Ascending aorta (tissue), 2 donors: ENCODE measurements around the gene SRRM2. TPM values are rescaled to one million over a fixed set of nuclear protein-coding genes. Genes with fewer than 3 reads are reported as not detected.

Source experiments
- DNase-seq, 2 donors: peaks; one replicate each; pipeline ENCODE4 v3.0.0-alpha.2; 2019; ENCODE audit warnings: low spot score in 2 of 2
- H3K27ac ChIP-seq, 2 donors: fragments of 200-600 bp; sonication (generic); one replicate each; pipeline ENCODE4 v1.5.1; 2016 to 2017; ENCODE audit warnings: mild to moderate bottlenecking in 1 of 2
- H3K27me3 ChIP-seq: fragments of 200-600 bp; sonication (generic); one replicate; pipeline ENCODE4 v1.5.1; 2017
- H3K36me3 ChIP-seq, 2 donors: fragments of 200-600 bp; sonication (generic); one replicate each; pipeline ENCODE4 v1.5.1; 2016
- H3K4me1 ChIP-seq, 2 donors: fragments of 200-600 bp; sonication (generic); one replicate each; pipeline ENCODE4 v1.5.1; 2016 to 2017; ENCODE audit warnings: mild to moderate bottlenecking in 1 of 2
- H3K4me3 ChIP-seq, 2 donors: fragments of 200-600 bp; sonication (generic); one replicate each; pipeline ENCODE4 v1.5.1; 2016 to 2017; ENCODE audit warnings: mild to moderate bottlenecking in 1 of 2
- H3K9me3 ChIP-seq, 2 donors: fragments of 200-600 bp; sonication (generic); one replicate each; pipeline ENCODE4 v1.5.1; 2016
- CTCF ChIP-seq, 3 experiments: fragments of 200-600 bp in 2 of 3; fragments of 450-650 bp in 1 of 3; sonication (generic) in 2 of 3; IDR thresholded peaks; one replicate each; pipeline ENCODE4 v1.5.1; 2016 to 2019; ENCODE audit warnings: antibody characterized with exemption in 3 of 3, mild to moderate bottlenecking in 1 of 3, moderate library complexity in 1 of 3
- intact Hi-C: fragments of 100-400 bp; cut with DNase I; formaldehyde crosslinking; loops from one replicate; pipeline ENCODE4 v1.15.1; 2023
- total RNA-seq: library from RNA; depleted of rRNA; stranded (reverse); fragments of >200 nt; gene quantifications from one replicate; pipeline ENCODE4 v1.1.0, GENCODE V29; 2016

Gene SRRM2
- total RNA-seq, 1 donor from 2014 or later = 359 TPM

DNA sequence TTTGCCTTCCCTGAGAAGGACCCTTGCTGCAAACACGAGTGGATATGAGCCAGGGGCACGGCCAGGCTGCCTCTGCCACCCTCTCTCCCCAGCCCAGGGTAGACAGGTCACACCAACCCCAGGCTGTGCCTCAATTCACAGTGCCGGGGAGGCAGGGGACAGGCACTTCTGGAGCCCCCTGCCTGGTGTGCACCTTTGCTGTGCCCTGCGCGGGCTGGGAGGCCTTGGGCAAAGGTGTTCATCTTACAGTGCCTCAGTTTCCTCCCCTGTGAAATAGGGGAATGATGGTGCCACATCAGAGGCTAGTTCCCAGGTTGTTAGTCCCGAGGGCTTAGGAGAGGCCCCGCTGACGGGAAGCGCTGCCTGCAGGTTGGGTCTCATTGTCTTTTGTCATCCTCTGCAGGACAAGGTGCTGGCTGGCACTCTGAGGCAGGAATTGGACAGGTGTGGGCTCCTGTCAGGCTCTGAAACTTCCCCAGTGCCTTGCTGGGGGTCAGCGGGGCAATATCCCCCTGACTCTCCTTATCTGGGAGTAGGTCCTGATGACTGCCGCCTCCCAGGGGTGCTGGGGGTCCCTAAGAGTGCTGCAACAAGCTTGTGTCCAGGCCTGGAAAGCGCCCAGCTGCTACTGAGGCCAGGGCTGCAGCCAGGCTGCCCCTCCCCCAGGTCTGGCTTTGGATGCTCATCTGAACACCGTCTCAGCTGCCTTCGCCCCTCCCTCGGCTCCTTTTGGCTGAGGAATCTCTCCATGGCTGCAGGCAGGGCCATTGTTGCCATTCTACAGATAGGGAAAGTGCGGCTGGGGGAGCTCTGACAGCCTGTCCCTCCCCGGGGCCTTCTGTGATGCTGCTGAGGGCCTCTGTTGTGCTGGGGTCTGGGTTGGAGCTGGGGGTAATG, 67.7 kb downstream of the SRRM2 start:
- H3K27ac ChIP-seq = no peak overlapping the region
- H3K4me3 ChIP-seq = no peak overlapping the region
- intact Hi-C loops = no loop called here
- no peak for TF ChIP-seq CTCF (IDR thresholded peaks at IDR 0.05)
- H3K36me3 ChIP-seq = no peaks in the 10 kb centered on the region
- DNase-seq = no peak
- no peaks in the 10 kb centered on the region for H3K27me3 ChIP-seq
- H3K9me3 ChIP-seq = no peaks in the 10 kb centered on the region
- no peaks in the 10 kb centered on the region for H3K4me1 ChIP-seq

Other genes with a start within 250 kb of the SRRM2 start
- gene ATP6V0C, start 238.7 kb upstream of the SRRM2 start, total RNA-seq = 91.9 TPM
- gene AMDHD2, start 232.3 kb upstream of the SRRM2 start, total RNA-seq = 16.1 TPM
- gene CEMP1, start 221.2 kb upstream of the SRRM2 start, total RNA-seq = not detected
- 23.2 TPM for gene PDPK1, start 214.6 kb upstream of the SRRM2 start, total RNA-seq
- gene KCTD5, start 70.1 kb upstream of the SRRM2 start, total RNA-seq = 10.5 TPM
- not detected for gene PRSS27, start 32.4 kb upstream of the SRRM2 start, total RNA-seq
- gene ELOB, start 24.6 kb downstream of the SRRM2 start, total RNA-seq = 1,184 TPM
- 15.4 TPM for gene PRSS33, start 34.9 kb downstream of the SRRM2 start, total RNA-seq
- not detected for gene PRSS41, start 45.8 kb downstream of the SRRM2 start, total RNA-seq
- gene PRSS21, start 64.6 kb downstream of the SRRM2 start, total RNA-seq = not detected
- gene ZG16B, start 77.7 kb downstream of the SRRM2 start, total RNA-seq = not detected
- not detected for gene PRSS22, start 105.5 kb downstream of the SRRM2 start, total RNA-seq
- 109 TPM for gene FLYWCH2, start 130.6 kb downstream of the SRRM2 start, total RNA-seq
- gene FLYWCH1, start 159.3 kb downstream of the SRRM2 start, total RNA-seq = 74.3 TPM
- gene KREMEN2, start 211.6 kb downstream of the SRRM2 start, total RNA-seq = not detected
- 9.2 TPM for gene PAQR4, start 216.7 kb downstream of the SRRM2 start, total RNA-seq
- not detected for gene PKMYT1, start 227.8 kb downstream of the SRRM2 start, total RNA-seq